Muscle layer of duodenum (tissue), 2 donors: Measurements from ENCODE around the gene TMEM175.

ENCODE experiments used
- H3K27ac ChIP-seq: one replicate; pipeline ENCODE4 v1.7.0; 2013; ENCODE audit warnings: mild to moderate bottlenecking, low read length
- H3K27me3 ChIP-seq: one replicate; pipeline ENCODE4 v1.7.0; 2013; ENCODE audit warnings: low read depth, mild to moderate bottlenecking, control low read depth, low read length
- H3K36me3 ChIP-seq, 2 donors: one replicate each; pipeline ENCODE4 v1.7.0; 2013; ENCODE audit warnings: low read length in 2 of 2, control low read depth in 1 of 2, mild to moderate bottlenecking in 1 of 2; ENCODE audit not compliant: insufficient read depth in 2 of 2, control insufficient read depth in 1 of 2
- H3K4me1 ChIP-seq, 2 donors: one replicate each; pipeline ENCODE4 v1.7.0; 2013; ENCODE audit warnings: low read length in 2 of 2, mild to moderate bottlenecking in 2 of 2, control low read depth in 1 of 2, moderate library complexity in 1 of 2; ENCODE audit not compliant: insufficient read depth in 2 of 2, control insufficient read depth in 1 of 2
- H3K4me3 ChIP-seq, 2 donors: one replicate each; pipeline ENCODE4 v1.7.0; 2013; ENCODE audit warnings: low read length in 2 of 2, low read depth in 1 of 2, mild to moderate bottlenecking in 1 of 2
- H3K9me3 ChIP-seq, 2 donors: one replicate each; pipeline ENCODE4 v1.7.0; 2013; ENCODE audit warnings: low read length in 2 of 2, control low read depth in 1 of 2, mild to moderate bottlenecking in 1 of 2; ENCODE audit not compliant: control insufficient read depth in 1 of 2
- donor health status: healthy.

The TMEM175 gene

GRCh38 chr4:950136-951020 lies 18.1 kb downstream of the TMEM175 start:
- Histone ChIP-seq H3K27ac (no peak overlapping the region), H3K36me3 (peaks cover 0 to 26% of the 10 kb centered on the region in 2 donors), H3K9me3 (no peaks in the 10 kb centered on the region), H3K4me1 (no peaks in the 10 kb centered on the region), H3K4me3 (no peak overlapping the region), H3K27me3 (no peaks in the 10 kb centered on the region)

GRCh38 chr4:951186-951585 lies 18.9 kb downstream of the TMEM175 start:
- no peaks in the 10 kb centered on the region for H3K27me3 ChIP-seq
- no peaks in the 10 kb centered on the region for H3K4me1 ChIP-seq
- no peak overlapping the region for H3K27ac ChIP-seq
- no peak overlapping the region for H3K4me3 ChIP-seq
- no peaks in the 10 kb centered on the region for H3K9me3 ChIP-seq
- H3K36me3 ChIP-seq, result peaks cover 0 to 26% of the 10 kb centered on the region in 2 donors

- no peak overlapping the region for H3K27ac ChIP-seq
- no peak overlapping the region for H3K4me3 ChIP-seq
- H3K27me3 ChIP-seq, result no peaks in the 10 kb centered on the region
- no peaks in the 10 kb centered on the region for H3K9me3 ChIP-seq
- peaks cover 0 to 26% of the 10 kb centered on the region in 2 donors for H3K36me3 ChIP-seq
- no peaks in the 10 kb centered on the region for H3K4me1 ChIP-seq
Measured at GRCh38 chr4:951594-952468, 19.6 kb downstream of the TMEM175 start.

GRCh38 chr4:952881-953573 lies 20.8 kb downstream of the TMEM175 start:
- no peaks in the 10 kb centered on the region for H3K27me3 ChIP-seq
- H3K27ac ChIP-seq, result no peak overlapping the region
- no peaks in the 10 kb centered on the region for H3K4me1 ChIP-seq
- no peak overlapping the region for H3K4me3 ChIP-seq
- no peaks in the 10 kb centered on the region for H3K9me3 ChIP-seq
- peaks cover 5 to 34% of the 10 kb centered on the region in 2 donors for H3K36me3 ChIP-seq

GRCh38 chr4:953574-953915 lies 21.3 kb downstream of the TMEM175 start:
- no peaks in the 10 kb centered on the region for H3K9me3 ChIP-seq
- H3K27ac ChIP-seq, result no peak overlapping the region
- no peaks in the 10 kb centered on the region for H3K27me3 ChIP-seq
- no peaks in the 10 kb centered on the region for H3K4me1 ChIP-seq
- H3K4me3 ChIP-seq, result no peak overlapping the region
- H3K36me3 ChIP-seq, result peaks cover 5 to 40% of the 10 kb centered on the region in 2 donors

GRCh38 chr4:954211-955020 lies 22.2 kb downstream of the TMEM175 start:
- no peak overlapping the region for H3K27ac ChIP-seq
- H3K27me3 ChIP-seq, result no peaks in the 10 kb centered on the region
- H3K9me3 ChIP-seq, result no peaks in the 10 kb centered on the region
- H3K4me1 ChIP-seq, result no peaks in the 10 kb centered on the region
- H3K4me3 ChIP-seq, result no peak overlapping the region
- H3K36me3 ChIP-seq, result peaks cover 5 to 41% of the 10 kb centered on the region in 2 donors

GRCh38 chr4:955161-955921 lies 23.1 kb downstream of the TMEM175 start:
- peaks cover 5 to 41% of the 10 kb centered on the region in 2 donors for H3K36me3 ChIP-seq
- H3K4me3 ChIP-seq, result no peak overlapping the region
- H3K27me3 ChIP-seq, result no peaks in the 10 kb centered on the region
- H3K4me1 ChIP-seq, result no peaks in the 10 kb centered on the region
- H3K27ac ChIP-seq, result no peak overlapping the region
- no peaks in the 10 kb centered on the region for H3K9me3 ChIP-seq

GRCh38 chr4:955931-956381 lies 23.7 kb downstream of the TMEM175 start:
- H3K36me3 ChIP-seq, result peaks cover 5 to 41% of the 10 kb centered on the region in 2 donors

GRCh38 chr4:956531-957230 lies 24.4 kb downstream of the TMEM175 start:
- Histone ChIP-seq H3K4me1 (no peaks in the 10 kb centered on the region), H3K36me3 (peaks cover 5 to 45% of the 10 kb centered on the region in 2 donors), H3K9me3 (no peaks in the 10 kb centered on the region), H3K4me3 (no peak overlapping the region), H3K27ac (no peak overlapping the region), H3K27me3 (no peaks in the 10 kb centered on the region)

More at GRCh38 chr4:955931-956381, 23.7 kb downstream of the TMEM175 start:
- H3K4me3 ChIP-seq, result no peak overlapping the region
- H3K27me3 ChIP-seq, result no peaks in the 10 kb centered on the region
- no peaks in the 10 kb centered on the region for H3K4me1 ChIP-seq
- H3K27ac ChIP-seq, result no peak overlapping the region
- H3K9me3 ChIP-seq, result no peaks in the 10 kb centered on the region

GRCh38 chr4:957231-957580 lies 24.9 kb downstream of the TMEM175 start:
- H3K9me3 ChIP-seq, result no peaks in the 10 kb centered on the region
- no peaks in the 10 kb centered on the region for H3K27me3 ChIP-seq
- no peak overlapping the region for H3K4me3 ChIP-seq
- no peak overlapping the region for H3K27ac ChIP-seq
- peaks cover 5 to 51% of the 10 kb centered on the region in 2 donors for H3K36me3 ChIP-seq
- H3K4me1 ChIP-seq, result no peaks in the 10 kb centered on the region
